Stimulated activated CD4-positive, alpha-beta T cell treated with anti-CD3 and anti-CD28 coated beads, Interleukin-4, amount 100 ng/mL, for 4 hours (primary cell): ENCODE data around the gene NKX2-1.
"Not testable (repeated sequence)": the region's sequence is repeated elsewhere in the genome, so short reads cannot be mapped to it uniquely, and the experiment has no call there.

ENCODE experiments used
- DNase-seq, 2 experiments: peaks; one replicate each; pipeline ENCODE4 v3.0.0-alpha.2; 2020

The NKX2-1 gene

DNA sequence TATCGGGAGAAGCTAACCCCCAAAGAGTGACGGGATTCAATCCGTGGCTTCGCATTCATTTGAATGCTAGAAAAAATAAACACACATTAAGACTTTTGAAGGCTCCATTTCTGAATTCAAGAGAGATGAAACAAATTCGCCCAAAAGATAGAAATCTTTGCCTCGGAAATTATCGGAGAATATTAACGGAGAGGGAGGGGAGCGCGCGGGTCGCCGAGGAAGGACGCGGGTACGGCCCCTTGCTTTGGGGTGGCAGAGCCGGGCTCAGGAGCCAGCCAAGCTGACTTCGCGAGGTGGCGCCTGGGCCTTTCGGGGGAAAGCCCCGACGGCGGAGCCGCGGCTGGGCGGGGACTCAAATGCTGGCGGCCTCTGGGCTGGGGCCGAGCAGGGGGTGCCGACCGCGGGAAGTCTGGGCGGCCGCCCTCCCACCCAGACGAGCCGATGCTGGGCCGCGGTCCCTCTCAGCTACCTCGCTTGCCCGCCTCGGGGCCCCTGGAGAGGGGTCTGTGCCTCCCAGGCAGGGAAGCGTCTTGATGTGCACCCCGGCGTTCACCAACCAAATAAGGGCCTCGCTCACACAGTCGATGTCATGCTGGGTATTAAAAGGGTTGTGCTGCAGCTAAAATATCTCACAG lies 14.7 kb downstream of the NKX2-1 start:
- DNase-seq = no peak

DNA sequence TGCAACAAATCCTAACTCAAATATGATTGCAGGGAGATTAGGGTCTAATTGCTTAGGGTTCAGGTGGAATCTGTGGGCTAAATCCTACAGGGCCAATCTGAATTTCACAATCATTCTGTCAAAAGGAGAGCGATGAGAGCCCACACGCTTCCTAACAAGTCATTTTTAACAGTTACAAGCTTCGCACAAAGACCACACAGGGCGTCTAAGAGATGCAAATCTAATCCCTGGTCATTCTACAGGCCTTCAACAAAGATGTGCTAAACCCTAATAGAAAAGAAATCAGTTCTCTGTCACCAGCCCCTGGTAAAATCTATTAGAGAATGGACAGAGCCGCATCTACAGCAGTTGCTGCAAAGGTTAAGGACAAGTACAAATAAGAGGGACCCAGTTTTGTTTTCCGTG lies 15.3 kb downstream of the NKX2-1 start:
- no peak for DNase-seq

DNA sequence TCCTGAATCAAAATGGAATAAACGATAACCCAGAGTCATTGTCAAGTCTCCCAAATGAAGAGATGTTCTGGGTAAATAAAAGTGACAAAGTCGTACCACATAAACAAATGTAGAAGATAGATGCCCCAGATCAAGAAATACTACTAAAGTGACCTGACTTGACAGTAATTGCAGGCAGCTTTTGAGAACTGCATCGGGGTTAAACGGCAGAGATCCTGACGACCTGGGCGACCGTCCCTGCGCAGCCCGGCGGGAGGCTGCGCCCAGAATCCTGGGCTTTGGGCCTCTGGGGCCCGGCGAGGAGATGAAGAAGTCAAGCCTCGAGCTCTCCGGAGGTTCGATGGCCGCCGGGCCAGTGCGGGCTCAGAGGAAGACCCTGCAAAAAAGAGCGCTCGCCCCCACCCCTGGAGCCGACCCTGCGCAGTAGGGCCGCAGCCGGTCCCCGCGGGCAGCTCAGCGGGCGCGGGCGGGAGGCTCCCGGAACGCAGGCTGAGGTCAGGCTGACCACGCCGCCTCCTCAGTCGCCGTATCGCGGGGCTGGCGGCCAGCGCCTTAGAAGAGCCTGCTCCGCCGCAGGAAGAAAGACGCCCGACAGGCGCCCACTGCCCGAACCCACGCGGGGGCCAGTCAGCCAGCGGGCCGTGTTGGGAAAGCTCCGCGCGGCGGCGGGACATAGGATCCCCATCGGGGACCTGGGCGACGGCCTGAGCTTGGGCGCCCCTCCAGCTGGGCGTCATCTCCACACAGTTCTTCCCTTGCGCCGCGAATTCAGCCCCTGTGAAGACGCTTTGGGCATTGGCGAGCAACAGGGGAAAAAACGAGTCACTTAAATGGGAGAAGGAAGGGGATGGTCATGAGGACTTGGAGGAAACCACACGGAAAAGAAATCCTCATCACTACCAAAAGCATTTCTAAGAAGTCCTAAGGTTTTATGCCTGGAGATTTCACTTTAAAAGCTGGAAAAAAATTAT lies 16.0 kb downstream of the NKX2-1 start:
- DNase-seq = no peak

DNA sequence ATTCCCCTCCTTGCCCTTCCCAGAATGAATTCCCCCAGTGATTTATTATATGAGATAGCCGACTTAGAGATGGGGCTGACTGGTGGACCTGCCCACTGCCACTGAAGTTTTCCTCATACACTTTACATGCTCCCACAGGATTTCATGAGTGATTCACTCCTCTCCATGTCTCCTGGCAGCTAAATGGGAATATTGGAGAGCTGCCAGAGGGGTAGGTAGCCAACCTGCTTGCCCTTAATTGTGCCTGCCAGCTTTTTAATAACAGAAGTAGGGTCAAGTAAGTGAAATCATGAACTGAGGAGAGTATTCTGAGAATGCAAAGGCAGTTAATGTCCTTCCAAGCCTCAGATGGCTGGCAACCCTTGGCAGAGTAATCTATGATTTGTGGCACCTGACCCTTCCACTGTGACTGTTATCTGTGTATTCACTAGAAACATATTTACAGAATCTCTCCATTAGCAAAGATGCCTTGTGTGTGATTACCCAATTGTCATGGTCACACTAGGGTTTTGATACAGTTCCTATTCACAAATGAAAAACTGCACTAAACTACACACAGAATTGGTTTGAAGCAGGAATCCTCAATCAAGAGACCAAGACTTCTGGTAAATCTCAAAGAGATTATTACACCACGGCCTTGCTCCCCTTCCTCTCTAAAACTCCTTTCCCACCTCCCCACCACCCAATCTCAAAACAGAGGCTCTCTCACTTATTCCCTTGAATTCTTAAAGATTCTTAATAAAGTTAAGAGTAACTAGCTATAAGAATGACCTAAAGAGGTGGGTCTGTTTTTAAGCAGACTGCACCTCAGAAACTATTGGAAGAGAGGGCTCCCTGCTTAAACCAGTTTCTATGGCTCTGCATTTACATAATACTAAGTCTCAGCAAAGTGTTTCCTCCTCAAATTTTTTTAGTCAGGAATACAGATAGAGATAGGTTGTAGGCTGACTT lies 17.2 kb downstream of the NKX2-1 start:
- DNase-seq = no peak

DNA sequence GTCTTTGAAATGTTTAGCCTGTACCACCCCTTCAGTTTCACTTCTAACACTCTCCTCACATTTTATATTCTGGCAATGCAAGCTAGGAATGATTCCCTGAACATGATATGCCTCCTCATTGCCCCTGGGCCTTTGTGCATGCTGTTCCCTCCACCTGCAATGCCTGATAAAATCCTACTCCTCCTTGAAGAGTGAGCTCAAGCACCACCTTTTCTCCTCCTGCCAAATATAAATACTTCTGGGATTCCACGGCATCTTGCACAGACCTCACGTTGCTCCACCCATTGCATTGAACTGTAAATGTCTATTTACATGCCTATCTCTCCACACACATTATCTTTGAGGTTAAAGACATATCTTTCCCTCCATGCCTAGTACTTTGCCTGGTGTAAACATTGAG lies 21.1 kb downstream of the NKX2-1 start:
- no peak for DNase-seq

DNA sequence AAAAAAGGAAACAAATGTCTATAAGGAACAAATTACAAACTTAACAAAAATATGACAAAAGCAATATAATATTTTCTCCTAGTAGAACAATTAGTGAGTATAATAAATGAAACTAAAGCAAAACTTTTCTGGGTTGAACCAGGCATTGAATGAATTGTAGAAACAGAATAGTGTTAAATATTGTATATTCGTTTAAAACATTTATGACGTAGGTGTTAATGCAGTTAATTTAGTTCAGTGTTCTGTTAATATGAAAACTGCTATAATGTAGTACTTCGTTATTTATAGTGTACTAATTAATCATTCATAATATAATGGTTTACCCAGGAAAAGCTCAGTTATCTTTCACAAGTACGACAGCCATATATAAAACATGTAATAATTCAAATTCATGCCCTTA lies 23.7 kb downstream of the NKX2-1 start:
- DNase-seq = no peak

DNA sequence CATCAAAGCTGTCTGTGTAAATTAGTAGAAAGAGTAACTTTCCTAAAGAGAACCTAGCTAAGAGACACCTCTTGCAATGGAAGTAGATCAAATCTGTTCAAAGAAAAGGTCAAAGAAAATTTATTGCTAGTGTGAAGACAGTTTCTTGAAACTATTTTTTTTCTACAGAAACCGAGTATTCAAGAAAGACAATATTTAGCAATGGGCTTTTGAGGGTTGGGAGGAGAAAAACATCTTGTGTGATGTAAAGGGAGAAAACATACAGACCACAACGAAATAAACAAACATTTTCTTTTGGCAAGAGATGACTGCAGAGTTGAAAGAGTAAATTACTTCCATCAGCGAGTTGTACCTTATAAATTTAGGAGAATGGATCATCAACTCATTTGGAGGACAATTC lies 24.4 kb downstream of the NKX2-1 start:
- no peak for DNase-seq

DNA sequence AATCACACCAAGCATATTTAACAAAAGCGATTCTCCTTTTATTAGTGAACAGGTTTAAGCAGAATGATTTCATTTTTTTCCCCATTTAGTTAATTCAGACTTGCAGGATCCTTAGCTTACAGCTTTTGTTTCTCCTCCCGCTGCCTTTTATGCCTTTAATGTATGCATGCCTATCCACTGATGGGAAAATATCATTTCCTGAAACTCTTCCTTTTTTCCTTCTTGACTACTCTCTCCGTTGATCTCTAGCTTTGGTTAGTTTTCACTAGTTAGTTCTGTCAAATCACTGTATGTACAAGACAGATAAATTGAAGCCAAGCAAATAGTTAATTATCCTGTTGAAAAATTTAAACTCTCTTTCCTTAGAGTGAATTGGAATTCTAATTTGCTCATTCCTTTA lies 26.3 kb downstream of the NKX2-1 start:
- DNase-seq = no peak

DNA sequence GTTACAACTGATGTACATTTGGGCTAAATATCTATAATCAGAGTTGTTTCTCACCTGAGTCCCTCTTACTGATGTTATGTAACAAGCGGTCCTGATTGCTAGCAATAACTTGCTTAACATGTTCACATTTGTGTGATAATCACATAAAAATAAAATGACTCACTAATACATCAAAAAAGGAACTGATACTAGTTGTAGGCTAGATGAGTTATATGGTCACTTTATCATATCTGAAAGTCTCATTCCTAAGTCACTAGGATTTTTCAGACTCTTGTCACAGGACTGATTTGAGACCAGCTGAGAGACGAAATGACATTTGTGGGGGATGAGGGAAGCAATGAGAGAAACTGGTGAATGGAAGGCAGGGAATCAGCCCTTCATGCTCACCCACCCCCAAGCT lies 34.3 kb downstream of the NKX2-1 start:
- no peak for DNase-seq

DNA sequence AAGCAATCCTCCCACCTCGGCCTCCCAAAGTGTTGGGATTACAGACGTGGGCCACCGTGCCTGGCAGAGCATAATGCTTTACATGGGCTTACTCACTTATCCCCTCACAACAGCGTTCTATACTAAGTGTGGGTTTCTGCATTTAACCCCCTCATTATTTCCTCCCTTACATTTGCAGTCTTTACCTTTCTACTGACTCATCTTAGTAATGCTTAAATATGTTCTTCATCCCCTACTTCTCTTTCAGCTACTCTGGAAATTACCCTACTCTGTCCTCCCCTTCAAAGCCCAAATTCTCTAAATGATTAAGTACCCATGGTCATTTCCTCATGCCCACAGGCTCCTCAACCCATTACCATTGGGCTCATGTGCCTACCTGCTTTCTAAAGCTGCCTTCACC lies 40.7 kb downstream of the NKX2-1 start:
- DNase-seq = no peak

DNA sequence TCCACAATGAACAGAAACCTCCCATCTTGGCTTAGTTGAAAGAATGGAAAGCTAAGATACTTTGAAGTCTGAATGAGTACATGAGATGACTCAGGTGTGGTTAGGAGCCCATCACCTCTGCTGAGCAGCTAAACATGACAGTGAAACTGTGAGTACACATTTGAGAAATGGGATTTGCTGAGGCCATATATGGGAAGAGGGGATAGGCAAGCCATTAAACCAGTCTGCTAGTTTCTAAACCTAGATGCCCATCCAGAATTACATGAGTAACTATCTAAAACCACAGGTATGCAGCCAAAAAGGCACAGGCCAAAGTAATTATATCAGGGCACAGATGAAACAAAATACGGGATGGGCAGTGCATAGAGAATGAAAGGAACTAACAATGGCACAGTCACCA lies 41.2 kb downstream of the NKX2-1 start:
- DNase-seq = no peak

DNA sequence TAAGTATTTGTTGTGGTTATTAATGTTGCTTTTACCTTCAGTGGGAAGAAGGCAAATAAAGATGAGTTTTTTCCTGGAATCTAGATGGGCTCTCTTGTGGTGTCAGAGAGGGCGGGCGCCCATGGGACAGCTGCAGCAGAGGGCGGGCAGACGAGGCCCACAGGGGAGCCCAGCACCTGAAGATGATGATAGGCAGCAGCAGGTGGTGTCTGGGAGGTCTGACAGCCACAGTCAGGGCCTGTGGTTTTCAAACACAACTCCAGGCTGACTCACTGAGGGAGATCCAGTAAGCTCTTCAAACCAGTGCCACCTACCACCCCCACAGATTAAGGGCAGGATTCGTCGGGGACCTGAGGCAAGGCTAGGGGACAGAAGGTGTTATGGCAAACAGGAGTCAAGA lies 42.8 kb downstream of the NKX2-1 start:
- no peak for DNase-seq

DNA sequence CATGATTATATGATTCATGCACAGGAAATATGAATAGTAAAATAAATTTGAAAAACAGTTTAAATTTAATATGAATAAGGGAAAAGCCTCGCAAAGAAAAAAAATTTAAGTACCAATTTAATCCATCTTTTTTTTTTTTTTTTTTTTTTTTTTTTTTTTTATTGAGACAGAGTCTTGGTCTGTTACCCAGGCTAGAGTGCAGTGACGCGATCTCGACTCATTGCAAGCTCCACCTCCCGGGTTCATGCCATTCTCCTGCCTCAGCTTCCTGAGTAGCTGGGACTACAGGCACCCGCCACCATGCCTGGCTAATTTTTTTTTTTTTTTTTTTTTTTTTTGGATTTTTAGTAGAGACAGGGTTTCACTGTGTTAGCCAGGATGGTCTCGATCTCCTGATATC lies 44.0 kb downstream of the NKX2-1 start:
- not testable (repeated sequence) for DNase-seq

DNA sequence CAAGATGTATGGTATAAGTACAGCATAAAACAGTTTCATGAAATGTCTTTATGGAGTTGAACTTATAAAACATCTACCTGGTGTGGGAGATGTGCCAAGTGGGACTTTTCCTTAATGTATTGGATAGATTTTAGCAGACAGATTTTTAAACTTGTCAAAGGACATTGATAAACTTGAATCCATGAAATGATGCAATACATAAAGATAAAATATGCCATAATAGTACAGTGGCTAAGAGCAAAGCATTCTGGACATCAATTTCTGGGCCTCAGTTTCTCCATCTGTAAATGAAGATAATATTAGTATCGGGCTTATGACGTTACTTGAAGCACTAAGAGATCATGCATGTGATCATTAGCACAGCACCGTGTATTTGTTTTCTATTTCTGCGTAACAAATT lies 45.4 kb downstream of the NKX2-1 start:
- DNase-seq = no peak

DNA sequence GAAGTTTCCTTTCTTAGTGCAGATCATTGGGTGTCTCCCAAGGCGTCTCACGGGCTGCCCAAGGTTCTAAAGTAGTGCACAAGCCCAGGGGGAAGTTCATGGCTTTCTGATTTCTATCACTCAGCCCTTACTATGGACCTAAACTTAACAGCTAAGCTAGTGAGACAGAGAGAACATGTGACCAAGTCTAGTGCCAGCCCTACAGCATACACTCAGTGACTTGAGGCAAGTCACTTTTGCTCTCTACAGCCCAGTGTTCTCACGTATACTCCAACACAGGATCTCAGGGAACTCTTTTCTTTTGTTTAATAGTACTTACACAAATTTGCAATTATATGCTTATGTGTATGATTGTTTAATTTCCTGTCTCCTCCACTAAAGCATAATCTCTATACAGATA lies 48.6 kb downstream of the NKX2-1 start:
- DNase-seq = no peak

DNA sequence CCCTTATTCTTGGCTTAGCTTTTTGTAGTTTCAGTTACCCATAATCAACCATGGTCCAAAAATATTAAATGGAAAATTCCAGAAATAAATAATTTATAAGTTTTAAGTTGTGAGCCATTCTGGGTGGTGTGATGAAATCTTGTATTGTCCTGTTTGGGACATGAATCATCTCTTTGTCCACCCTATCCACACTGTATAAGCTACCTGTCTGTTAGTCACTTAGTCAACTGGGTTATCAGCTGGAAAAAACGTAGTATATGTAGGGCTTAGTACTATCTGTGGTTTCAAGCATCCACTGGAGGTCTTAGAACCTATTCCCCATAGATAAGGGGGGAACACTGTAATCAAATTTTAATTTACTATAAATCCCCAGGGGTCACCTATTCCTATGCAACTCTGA lies 52.7 kb downstream of the NKX2-1 start:
- DNase-seq = no peak
